ENCODE measurements around the gene ADAMTSL1. TPM values are rescaled to one million over a fixed set of nuclear protein-coding genes. Genes with fewer than 3 reads are reported as not detected.

Gene ADAMTSL1
- total and polyA plus RNA-seq, 5 experiments from 2014 or later = not detected

- no peak for ATAC-seq
- H3K27ac Mint-ChIP-seq = no peak overlapping the region
- no peaks in the 10 kb centered on the region for H3K36me3 Mint-ChIP-seq
- H3K27me3 Mint-ChIP-seq = peaks cover 0 to 13% (median 1%) of the 10 kb centered on the region in 5 donors
- no peaks in the 10 kb centered on the region for H3K4me1 Mint-ChIP-seq
- peaks cover 0 to 6% (median 0%) of the 10 kb centered on the region in 9 donors for H3K9me3 Mint-ChIP-seq
- no peak overlapping the region for H3K4me3 Mint-ChIP-seq
- POLR2A ChIA-PET = no interaction called here
- no peak for DNase-seq
Measured at GRCh38 chr9:18580151-18580550, 106.2 kb downstream of the ADAMTSL1 start.

GRCh38 chr9:18585996-18586395 is 112.0 kb downstream of the ADAMTSL1 start:
- DNase-seq (no peak), ATAC-seq (no peak)
- peaks cover 0 to 3% (median 0%) of the 10 kb centered on the region in 3 donors for H3K36me3 Mint-ChIP-seq
- no peak overlapping the region for H3K27ac Mint-ChIP-seq
- H3K4me1 Mint-ChIP-seq = no peaks in the 10 kb centered on the region
- H3K27me3 Mint-ChIP-seq = peaks cover 0 to 13% (median 0%) of the 10 kb centered on the region in 5 donors
- POLR2A ChIA-PET = no interaction called here
- H3K4me3 Mint-ChIP-seq = no peak overlapping the region
- H3K9me3 Mint-ChIP-seq = peaks cover 0 to 26% (median 7%) of the 10 kb centered on the region in 9 donors

- peaks cover 0 to 3% (median 0%) of the 10 kb centered on the region in 5 donors for H3K27me3 Mint-ChIP-seq
- H3K36me3 Mint-ChIP-seq = peaks cover 0 to 7% (median 0%) of the 10 kb centered on the region in 3 donors
- H3K4me3 Mint-ChIP-seq = no peak overlapping the region
- H3K27ac Mint-ChIP-seq = no peak overlapping the region
- no peak for DNase-seq
- ATAC-seq = no peak
- POLR2A ChIA-PET = no interaction called here
- H3K9me3 Mint-ChIP-seq = peaks cover under 1 to 36% (median 20%) of the 10 kb centered on the region in 9 donors
- H3K4me1 Mint-ChIP-seq = no peaks in the 10 kb centered on the region
Measured at GRCh38 chr9:18588002-18588401, 114.0 kb downstream of the ADAMTSL1 start.

GRCh38 chr9:18591261-18591660 is 117.3 kb downstream of the ADAMTSL1 start:
- H3K4me3 Mint-ChIP-seq = no peak overlapping the region
- peaks cover 0 to 3% (median 0%) of the 10 kb centered on the region in 5 donors for H3K27me3 Mint-ChIP-seq
- ATAC-seq = no peak
- H3K27ac Mint-ChIP-seq = no peak overlapping the region
- H3K4me1 Mint-ChIP-seq = no peaks in the 10 kb centered on the region
- no peak for DNase-seq
- POLR2A ChIA-PET = no interaction called here
- peaks cover 0 to 16% (median 1%) of the 10 kb centered on the region in 3 donors for H3K36me3 Mint-ChIP-seq
- H3K9me3 Mint-ChIP-seq = peaks cover 13 to 54% (median 30%) of the 10 kb centered on the region in 9 donors

DNA sequence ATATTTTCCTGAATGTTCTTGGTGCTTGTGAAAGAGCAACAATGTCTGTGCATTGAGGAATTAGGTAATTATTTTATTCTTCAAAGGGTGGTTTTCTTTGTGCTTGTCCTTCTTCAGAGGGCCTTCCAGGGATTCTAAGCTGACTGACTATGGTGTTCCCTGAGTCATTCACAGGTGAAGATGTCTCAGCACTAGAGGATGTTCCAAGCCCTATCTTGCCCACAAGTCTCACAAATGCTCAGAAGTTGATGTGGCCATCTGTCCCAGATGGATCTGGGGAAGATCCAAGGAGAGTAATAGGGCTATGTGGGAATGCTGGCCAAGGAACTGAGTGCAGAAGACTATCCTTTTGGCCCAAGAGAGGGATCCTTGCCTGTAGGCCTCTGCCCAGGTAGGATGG is 120.9 kb downstream of the ADAMTSL1 start:
- H3K9me3 Mint-ChIP-seq = peaks cover 13 to 50% (median 29%) of the 10 kb centered on the region in 9 donors
- DNase-seq = no peak
- POLR2A ChIA-PET = no interaction called here
- peaks cover 0 to 8% (median 0%) of the 10 kb centered on the region in 5 donors for H3K27me3 Mint-ChIP-seq
- no peaks in the 10 kb centered on the region for H3K4me1 Mint-ChIP-seq
- H3K27ac Mint-ChIP-seq = no peak overlapping the region
- ATAC-seq = no peak
- no peak overlapping the region for H3K4me3 Mint-ChIP-seq
- H3K36me3 Mint-ChIP-seq = peaks cover 0 to 16% (median 1%) of the 10 kb centered on the region in 3 donors

DNA sequence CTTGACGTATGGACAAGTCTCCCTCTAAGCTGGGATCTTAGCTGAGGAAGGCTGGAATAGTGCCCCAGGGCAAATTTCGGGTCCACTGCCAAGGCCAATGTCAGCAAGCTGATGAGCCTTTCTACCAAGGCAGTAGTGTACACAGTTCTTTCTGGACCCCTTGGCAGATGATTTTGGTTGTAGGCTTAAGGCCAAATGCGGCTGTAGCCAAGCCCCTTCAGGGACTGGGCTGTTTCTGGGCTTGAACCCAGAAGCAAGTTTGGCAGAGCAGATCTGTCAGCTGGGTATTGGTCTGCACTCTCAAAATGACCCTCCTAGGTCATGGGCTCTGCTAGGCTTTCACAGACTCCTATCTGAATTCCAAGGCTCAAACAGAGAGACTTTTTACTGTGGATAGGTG is 121.6 kb downstream of the ADAMTSL1 start:
- no peak for DNase-seq
- ATAC-seq = no peak
- Mint-ChIP-seq H3K9me3 (peaks cover 13 to 50% (median 26%) of the 10 kb centered on the region in 9 donors), H3K4me1 (no peaks in the 10 kb centered on the region), H3K4me3 (no peak overlapping the region), H3K27ac (no peak overlapping the region), H3K36me3 (peaks cover 0 to 16% (median 1%) of the 10 kb centered on the region in 3 donors), H3K27me3 (peaks cover 0 to 8% (median 0%) of the 10 kb centered on the region in 5 donors)
- POLR2A ChIA-PET = no interaction called here

- no peak for ATAC-seq
- Mint-ChIP-seq H3K4me1 (no peaks in the 10 kb centered on the region), H3K4me3 (no peak overlapping the region), H3K9me3 (peaks cover 10 to 38% (median 16%) of the 10 kb centered on the region in 9 donors), H3K36me3 (peaks cover 0 to 9% (median 1%) of the 10 kb centered on the region in 3 donors), H3K27me3 (peaks cover 0 to 8% (median 0%) of the 10 kb centered on the region in 5 donors), H3K27ac (no peak overlapping the region)
- no peak for DNase-seq
- POLR2A ChIA-PET = no interaction called here
Measured at GRCh38 chr9:18596920-18597319, 123.0 kb downstream of the ADAMTSL1 start.

- H3K27ac Mint-ChIP-seq = no peak overlapping the region
Measured at GRCh38 chr9:18598969-18599368, 125.0 kb downstream of the ADAMTSL1 start.

GRCh38 chr9:18601026-18601425 is 127.1 kb downstream of the ADAMTSL1 start:
- H3K9me3 Mint-ChIP-seq = peaks cover 0 to 2% (median 0%) of the 10 kb centered on the region in 9 donors
- peaks cover 0 to 8% (median 0%) of the 10 kb centered on the region in 5 donors for H3K27me3 Mint-ChIP-seq
- H3K4me1 Mint-ChIP-seq = no peaks in the 10 kb centered on the region
- H3K4me3 Mint-ChIP-seq = no peak overlapping the region
- POLR2A ChIA-PET = no interaction called here
- no peak overlapping the region for H3K27ac Mint-ChIP-seq
- DNase-seq = no peak
- ATAC-seq = no peak
- no peaks in the 10 kb centered on the region for H3K36me3 Mint-ChIP-seq

More at GRCh38 chr9:18598969-18599368, 125.0 kb downstream of the ADAMTSL1 start:
- H3K36me3 Mint-ChIP-seq = peaks cover 0 to 9% (median 1%) of the 10 kb centered on the region in 3 donors
- no peak for DNase-seq
- POLR2A ChIA-PET = no interaction called here
- H3K27me3 Mint-ChIP-seq = peaks cover 0 to 8% (median 0%) of the 10 kb centered on the region in 5 donors
- peaks cover 5 to 20% (median 11%) of the 10 kb centered on the region in 9 donors for H3K9me3 Mint-ChIP-seq
- no peaks in the 10 kb centered on the region for H3K4me1 Mint-ChIP-seq
- no peak for ATAC-seq
- no peak overlapping the region for H3K4me3 Mint-ChIP-seq

- ATAC-seq (no peak), DNase-seq (no peak)
- no peaks in the 10 kb centered on the region for H3K4me1 Mint-ChIP-seq
- POLR2A ChIA-PET = no interaction called here
- no peaks in the 10 kb centered on the region for H3K36me3 Mint-ChIP-seq
- H3K4me3 Mint-ChIP-seq = no peak overlapping the region
- peaks cover 0 to 8% (median 0%) of the 10 kb centered on the region in 5 donors for H3K27me3 Mint-ChIP-seq
- peaks cover 0 to 4% (median 0%) of the 10 kb centered on the region in 9 donors for H3K9me3 Mint-ChIP-seq
- no peak overlapping the region for H3K27ac Mint-ChIP-seq
Measured at GRCh38 chr9:18601956-18602355, 128.0 kb downstream of the ADAMTSL1 start.

- Mint-ChIP-seq H3K4me3 (no peak overlapping the region), H3K9me3 (peaks cover 0 to 4% (median 0%) of the 10 kb centered on the region in 9 donors), H3K27ac (no peak overlapping the region), H3K27me3 (peaks cover 0 to 3% (median 0%) of the 10 kb centered on the region in 5 donors), H3K36me3 (no peaks in the 10 kb centered on the region), H3K4me1 (no peaks in the 10 kb centered on the region)
- DNase-seq (no peak), ATAC-seq (no peak)
- POLR2A ChIA-PET = no interaction called here
Measured at GRCh38 chr9:18604767-18605730, 131.1 kb downstream of the ADAMTSL1 start.

- H3K4me3 Mint-ChIP-seq = no peak overlapping the region
- no peaks in the 10 kb centered on the region for H3K4me1 Mint-ChIP-seq
- peaks cover 0 to 4% (median 0%) of the 10 kb centered on the region in 9 donors for H3K9me3 Mint-ChIP-seq
- ATAC-seq (no peak), DNase-seq (no peak)
- H3K36me3 Mint-ChIP-seq = no peaks in the 10 kb centered on the region
- POLR2A ChIA-PET = no interaction called here
- H3K27me3 Mint-ChIP-seq = peaks cover 0 to 3% (median 0%) of the 10 kb centered on the region in 5 donors
- H3K27ac Mint-ChIP-seq = no peak overlapping the region
Measured at GRCh38 chr9:18605766-18606180, 131.8 kb downstream of the ADAMTSL1 start.

- no peaks in the 10 kb centered on the region for H3K4me1 Mint-ChIP-seq
- peaks cover 0 to 3% (median 0%) of the 10 kb centered on the region in 5 donors for H3K27me3 Mint-ChIP-seq
- ATAC-seq = no peak
- H3K27ac Mint-ChIP-seq = no peak overlapping the region
- peaks cover 0 to 4% (median 0%) of the 10 kb centered on the region in 9 donors for H3K9me3 Mint-ChIP-seq
- no peak overlapping the region for H3K4me3 Mint-ChIP-seq
- POLR2A ChIA-PET = no interaction called here
- H3K36me3 Mint-ChIP-seq = no peaks in the 10 kb centered on the region
- no peak for DNase-seq
Measured at GRCh38 chr9:18606281-18606680, 132.3 kb downstream of the ADAMTSL1 start.

Measured in naive thymus-derived CD8-positive, alpha-beta T cell (primary cell).